Measurements from ENCODE around the gene FARSB. TPM values are rescaled to one million over a fixed set of nuclear protein-coding genes. Genes with fewer than 3 reads are reported as not detected.

FARSB gene
- total RNA-seq, 1 donor from 2014 or later = 10.9 TPM

- Histone ChIP-seq H3K27me3 (ENCODE audit: low read depth) (no peaks in the 10 kb centered on the region), H3K27ac (no peak overlapping the region), H3K36me3 (no peaks in the 10 kb centered on the region), H3K4me3 (no peak overlapping the region), H3K9me3 (no peaks in the 10 kb centered on the region), H3K4me1 (no peaks in the 10 kb centered on the region)
- no peak for ATAC-seq
- intact Hi-C loops (cut with DNase I) = no loop called here
- no peak for DNase-seq
- TF ChIP-seq CTCF (IDR thresholded peaks at IDR 0.05) = no peak
Measured at GRCh38 chr2:222547083-222547482, 108.8 kb downstream of the FARSB start.

GRCh38 chr2:222545823-222546795, 109.8 kb downstream of the FARSB start:
- Histone ChIP-seq H3K27me3 (ENCODE audit: low read depth) (no peaks in the 10 kb centered on the region), H3K9me3 (no peaks in the 10 kb centered on the region), H3K4me1 (no peaks in the 10 kb centered on the region), H3K27ac (no peak overlapping the region), H3K4me3 (no peak overlapping the region), H3K36me3 (no peaks in the 10 kb centered on the region)
- intact Hi-C loops (cut with DNase I) = no loop called here
- TF ChIP-seq CTCF (IDR thresholded peaks at IDR 0.05) = no peak
- ATAC-seq (no peak), DNase-seq (no peak)

GRCh38 chr2:222544661-222545060, 111.2 kb downstream of the FARSB start:
- no peaks in the 10 kb centered on the region for H3K36me3 ChIP-seq
- intact Hi-C loops (cut with DNase I) = no loop called here
- no peak for ATAC-seq
- no peaks in the 10 kb centered on the region for H3K4me1 ChIP-seq
- H3K27me3 ChIP-seq (ENCODE audit: low read depth) = no peaks in the 10 kb centered on the region
- no peaks in the 10 kb centered on the region for H3K9me3 ChIP-seq
- TF ChIP-seq CTCF (IDR thresholded peaks at IDR 0.05) = no peak
- no peak overlapping the region for H3K4me3 ChIP-seq
- no peak for DNase-seq
- no peak overlapping the region for H3K27ac ChIP-seq

GRCh38 chr2:222538535-222538934, 117.4 kb downstream of the FARSB start:
- TF ChIP-seq CTCF (IDR thresholded peaks at IDR 0.05) = no peak
- Histone ChIP-seq H3K9me3 (no peaks in the 10 kb centered on the region), H3K4me3 (no peak overlapping the region), H3K4me1 (no peaks in the 10 kb centered on the region), H3K36me3 (no peaks in the 10 kb centered on the region), H3K27ac (no peak overlapping the region), H3K27me3 (ENCODE audit: low read depth) (no peaks in the 10 kb centered on the region)
- ATAC-seq = no peak
- no peak for DNase-seq
- intact Hi-C loops (cut with DNase I) = no loop called here

- Histone ChIP-seq H3K27ac (no peak overlapping the region), H3K36me3 (no peaks in the 10 kb centered on the region), H3K4me1 (no peaks in the 10 kb centered on the region), H3K4me3 (no peak overlapping the region), H3K27me3 (ENCODE audit: low read depth) (no peaks in the 10 kb centered on the region), H3K9me3 (no peaks in the 10 kb centered on the region)
- intact Hi-C loops (cut with DNase I) = no loop called here
- TF ChIP-seq CTCF (IDR thresholded peaks at IDR 0.05) = no peak
- ATAC-seq = no peak
- DNase-seq = no peak
Measured at GRCh38 chr2:222535477-222535876, 120.4 kb downstream of the FARSB start.
